EH (cell line): ENCODE results near the gene GDPD1.
A peak's percentile ranks its signal among the peaks of the same experiment; 100 is the strongest.
"Not testable (repeated sequence)": the region's sequence is repeated elsewhere in the genome, so short reads cannot be mapped to it uniquely, and the experiment has no call there.

Source experiments
- DNase-seq: peaks from one replicate; pipeline ENCODE4 v3.0.0-alpha.2; 2015; ENCODE audit warnings: low read depth

The GDPD1 gene

GRCh38 chr17:59244081-59244480 is 23.8 kb downstream of the GDPD1 start:
- DNase-seq, result no peak

DNA sequence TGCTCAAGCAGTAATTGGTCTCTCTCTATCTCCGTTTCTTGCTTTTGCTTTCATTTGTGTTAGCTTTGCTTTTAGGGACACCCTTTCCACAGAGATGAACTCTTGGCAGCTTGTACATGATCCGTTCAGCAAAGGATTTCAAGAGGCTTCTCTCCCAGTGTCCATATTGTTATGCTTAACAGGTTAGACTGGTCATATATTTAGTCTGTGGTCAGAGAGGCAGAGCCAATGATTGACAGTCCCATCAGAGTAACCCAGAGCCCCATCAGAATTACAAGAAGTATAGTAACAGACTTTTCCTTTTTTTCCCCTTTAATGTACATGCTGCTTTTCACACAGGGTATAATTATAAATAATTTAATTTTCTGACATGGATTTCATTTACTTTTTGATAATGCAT is 34.4 kb downstream of the GDPD1 start:
- DNase-seq, result no peak

DNA sequence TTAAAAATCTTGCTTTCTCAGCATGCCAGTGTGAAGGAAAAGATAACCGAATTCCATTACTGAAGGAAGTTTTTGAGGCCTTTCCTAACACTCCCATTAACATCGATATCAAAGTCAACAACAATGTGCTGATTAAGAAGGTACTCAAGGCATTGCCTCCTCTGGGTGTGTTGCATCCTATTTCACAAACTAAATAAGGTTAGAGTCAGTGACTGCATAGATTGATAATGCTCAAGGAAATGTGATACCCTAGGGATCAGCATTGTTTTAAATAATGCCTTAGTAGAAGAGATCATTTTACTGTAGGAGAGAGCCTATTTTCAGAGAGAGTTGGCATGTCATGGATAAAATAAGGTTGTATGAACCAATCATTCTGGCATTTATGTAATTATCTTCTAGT is 36.8 kb downstream of the GDPD1 start:
- DNase-seq, result no peak

DNA sequence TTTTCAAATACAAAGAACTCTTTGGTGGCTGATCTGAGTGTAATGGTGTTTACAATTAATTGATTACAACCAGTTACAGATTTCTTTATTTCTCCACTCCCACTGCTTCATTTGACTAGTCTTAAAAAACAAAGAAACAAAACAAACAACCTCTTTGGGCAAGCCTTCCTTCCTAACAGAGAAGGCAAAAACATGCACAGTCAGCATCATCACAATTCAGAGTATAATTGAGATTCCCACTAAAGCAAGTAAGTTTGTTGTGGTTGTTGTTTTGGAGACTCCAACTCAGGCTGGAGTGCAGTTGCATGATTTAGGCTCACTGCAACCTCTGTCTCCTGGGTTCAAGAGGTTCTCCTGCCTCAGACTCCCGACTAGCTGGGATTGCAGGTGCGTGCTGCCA is 40.4 kb downstream of the GDPD1 start:
- DNase-seq, result no peak

- no peak for DNase-seq
Observed at GRCh38 chr17:59266745-59267144, 46.4 kb downstream of the GDPD1 start.

GRCh38 chr17:59267776-59268175 is 47.5 kb downstream of the GDPD1 start:
- DNase-seq, result no peak

DNA sequence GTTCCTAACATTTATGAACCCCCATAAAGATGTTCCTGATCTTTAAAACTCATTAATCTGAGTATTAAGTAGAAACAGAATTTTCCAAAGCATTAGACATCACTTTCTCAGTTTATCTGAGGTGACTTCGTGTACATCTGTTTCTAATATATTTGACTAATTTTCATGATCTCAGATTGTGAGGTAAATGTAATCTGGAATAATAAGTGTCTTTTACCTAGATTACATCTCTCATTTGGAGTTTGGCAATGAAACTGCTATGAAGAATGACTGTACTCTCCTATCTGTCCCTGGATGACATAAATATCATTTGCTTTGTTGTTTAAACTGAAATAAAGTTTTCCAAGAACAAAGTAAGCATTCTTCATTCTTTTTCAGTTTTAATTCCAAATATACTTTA is 55.3 kb downstream of the GDPD1 start:
- no peak for DNase-seq

DNA sequence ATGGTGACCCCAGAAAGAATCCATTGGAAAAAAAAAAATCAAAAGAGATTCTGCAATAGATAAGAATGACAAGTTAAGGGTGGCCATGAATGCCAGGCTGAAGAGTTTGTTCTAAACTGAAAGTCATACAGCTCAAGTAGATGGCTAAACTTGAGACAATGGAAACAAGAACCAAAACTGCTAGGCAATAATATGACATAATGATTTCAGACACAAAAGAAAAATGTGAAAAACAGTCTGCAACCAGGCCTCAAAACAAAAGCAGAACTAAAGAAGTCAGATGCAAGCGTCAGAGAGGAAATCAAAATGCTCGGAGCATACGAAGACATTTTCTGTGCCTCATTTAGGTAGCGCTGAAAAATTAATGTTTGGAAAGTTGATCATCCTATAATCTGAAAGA is 56.7 kb downstream of the GDPD1 start:
- no peak for DNase-seq

GRCh38 chr17:59278406-59278805 is 58.1 kb downstream of the GDPD1 start:
- DNase-seq, result no peak

GRCh38 chr17:59284317-59284716 is 64.0 kb downstream of the GDPD1 start:
- no peak for DNase-seq

DNA sequence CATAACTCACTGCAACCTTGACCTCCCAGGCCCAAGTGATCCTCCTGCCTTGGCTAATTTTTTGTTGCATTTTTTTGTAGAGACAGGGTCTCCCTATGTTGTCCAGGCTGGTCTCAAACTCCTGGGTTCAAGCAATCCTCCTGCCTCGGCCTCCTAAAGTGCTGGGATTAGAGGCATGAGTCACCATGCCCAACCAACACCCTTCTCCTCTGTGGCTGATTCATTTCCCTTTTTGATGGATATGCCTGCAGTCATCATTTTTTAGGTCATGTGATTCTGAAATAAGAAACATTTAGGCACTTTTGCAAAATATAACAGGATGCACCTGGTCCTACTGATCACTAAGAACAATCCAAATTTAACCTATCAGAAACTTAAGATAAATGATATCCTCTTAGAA is 67.1 kb downstream of the GDPD1 start:
- DNase-seq, result peak; percentile 28

GRCh38 chr17:59287891-59288290 is 67.6 kb downstream of the GDPD1 start:
- no peak for DNase-seq

DNA sequence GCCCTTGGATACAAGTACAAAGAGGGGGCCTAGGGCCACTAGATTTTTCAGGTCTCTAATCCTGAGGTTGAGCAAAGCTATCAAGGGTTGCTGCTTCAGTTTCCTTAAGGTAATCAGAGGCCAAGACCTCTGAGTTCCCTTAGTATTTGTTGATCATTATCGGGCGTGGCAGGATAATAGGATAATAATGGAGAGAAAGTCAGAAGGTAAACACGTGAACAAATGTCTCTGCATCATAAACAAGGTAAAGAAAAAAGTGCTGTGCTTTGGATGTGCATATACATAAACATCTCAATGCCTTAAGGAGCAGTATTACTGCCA is 69.6 kb downstream of the GDPD1 start:
- DNase-seq, result no peak

GRCh38 chr17:59290302-59290998 is 70.1 kb downstream of the GDPD1 start:
- DNase-seq, result not testable (repeated sequence)

DNA sequence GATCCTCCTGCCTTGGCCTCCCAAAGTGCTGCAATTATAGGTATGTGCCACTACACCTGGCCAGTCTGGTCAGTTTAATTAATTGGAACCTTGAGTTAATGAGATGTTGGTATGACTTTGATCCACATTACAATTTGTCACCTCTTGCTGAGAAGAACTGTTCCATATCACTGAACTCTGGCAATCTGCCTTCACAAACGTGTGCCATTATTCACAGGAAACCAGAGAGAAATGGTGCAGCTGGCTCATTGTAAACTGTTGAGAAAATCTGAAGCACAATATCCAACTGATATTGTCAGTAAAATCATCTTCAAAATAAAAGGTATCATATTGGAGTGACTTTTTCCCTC is 71.8 kb downstream of the GDPD1 start:
- DNase-seq, result no peak

- no peak for DNase-seq
Observed at GRCh38 chr17:59296190-59296589, 75.9 kb downstream of the GDPD1 start.

DNA sequence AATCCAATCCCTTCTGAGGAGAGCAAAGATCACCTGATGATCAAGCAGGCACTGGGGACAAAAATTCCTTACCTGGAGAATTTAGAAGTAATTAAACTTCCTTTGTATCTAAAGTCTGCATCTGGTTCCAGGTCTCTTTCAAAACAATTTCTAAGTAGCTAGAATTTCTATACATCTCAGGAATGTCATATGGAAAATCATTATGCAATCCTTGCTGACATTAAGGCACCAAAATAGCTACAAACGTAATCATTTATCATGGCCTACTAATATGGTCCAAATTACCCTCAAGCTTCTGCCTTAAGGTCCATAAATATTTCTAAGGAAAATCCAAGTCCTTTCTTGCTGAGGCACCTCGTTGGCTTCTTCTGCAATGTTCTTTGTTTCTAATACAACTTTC is 78.2 kb downstream of the GDPD1 start:
- no peak for DNase-seq

GRCh38 chr17:59299400-59300092 is 79.2 kb downstream of the GDPD1 start:
- DNase-seq, result no peak

DNA sequence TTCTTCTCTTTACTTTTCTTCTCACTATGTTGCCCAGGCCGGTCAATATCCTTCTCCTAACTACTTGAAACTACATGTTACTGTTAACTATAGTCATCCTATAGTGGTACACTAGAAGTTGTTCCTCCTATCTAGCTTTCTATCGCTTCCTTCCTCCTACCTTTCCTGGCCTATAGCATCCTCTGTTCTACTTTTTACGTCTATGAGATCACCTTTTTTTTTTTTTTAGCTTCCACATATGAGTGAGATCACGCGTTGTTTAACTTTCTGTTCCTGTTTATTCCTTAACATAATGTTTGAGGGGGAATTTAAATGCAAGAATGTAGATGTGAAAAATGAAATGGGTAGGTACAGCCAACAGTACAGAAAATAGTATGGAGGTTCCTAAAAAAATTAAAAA is 80.6 kb downstream of the GDPD1 start:
- no peak for DNase-seq

GRCh38 chr17:59304811-59305210 is 84.5 kb downstream of the GDPD1 start:
- no peak for DNase-seq

GRCh38 chr17:59310263-59310920 is 90.1 kb downstream of the GDPD1 start:
- no peak for DNase-seq

- peak; percentile 72 for DNase-seq
Observed at GRCh38 chr17:59311051-59311468, 90.7 kb downstream of the GDPD1 start.

- not testable (repeated sequence) for DNase-seq
Observed at GRCh38 chr17:59311521-59311920, 91.2 kb downstream of the GDPD1 start.

DNA sequence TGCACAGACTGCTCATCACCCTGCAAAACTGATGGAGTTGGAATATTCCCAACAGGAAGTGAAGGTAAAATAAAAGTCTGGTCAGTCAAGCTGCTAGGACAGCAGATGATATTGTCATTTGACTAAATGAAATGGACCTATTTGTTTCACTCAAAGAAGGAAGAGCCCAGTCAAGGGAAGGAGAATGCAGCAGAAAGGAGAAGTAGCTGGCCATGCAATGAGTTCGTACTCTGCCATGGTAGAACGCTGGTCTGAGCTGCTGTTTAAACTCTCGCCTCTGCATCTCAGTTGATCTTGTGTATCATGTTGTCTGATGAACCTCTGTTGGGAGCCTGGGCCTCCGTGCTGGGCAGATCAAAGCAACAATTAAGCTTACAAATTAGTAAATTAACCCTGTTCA is 95.6 kb downstream of the GDPD1 start:
- DNase-seq, result no peak
